ENCODE data around the gene SFTPB.
"Not testable (repeated sequence)": the region's sequence is repeated elsewhere in the genome, so short reads cannot be mapped to it uniquely, and the experiment has no call there.

SFTPB gene

DNA sequence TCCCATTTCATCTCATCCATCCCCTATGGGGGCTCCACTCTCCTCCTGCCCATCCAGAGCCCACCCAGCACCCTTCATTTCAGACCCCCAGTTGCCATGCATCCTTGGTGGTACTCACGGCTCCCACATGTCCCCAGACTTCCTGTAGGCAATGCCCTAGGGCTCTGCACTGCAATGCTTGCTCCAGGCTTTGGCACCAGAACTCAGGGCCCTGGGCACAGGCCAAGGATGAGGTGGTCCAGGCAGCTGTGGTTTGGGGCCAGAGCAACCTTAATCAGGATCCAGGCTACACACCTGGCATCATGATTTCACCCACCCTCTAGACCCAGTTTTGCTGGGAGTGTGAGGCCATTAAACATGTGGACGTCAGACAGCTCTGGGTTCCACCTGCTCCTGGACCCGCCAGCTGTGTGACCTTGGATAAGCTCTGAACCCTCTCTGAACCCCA is 414 bp downstream of the SFTPB start:
- Mint-ChIP-seq H3K4me3 (no peak overlapping the region), H3K36me3 (ENCODE audit: insufficient read depth) (no peaks in the 10 kb centered on the region), H3K27ac (ENCODE audit: low read depth) (no peak overlapping the region), H3K9me3 (no peaks in the 10 kb centered on the region), H3K27me3 (no peaks in the 10 kb centered on the region), H3K4me1 (no peaks in the 10 kb centered on the region)
- DNase-seq (ENCODE audit: low spot score in 2 of 2) (no peak), ATAC-seq (replicated peaks; ENCODE audit: extremely low read depth, poor library complexity, severe bottlenecking) (no peak)

DNA sequence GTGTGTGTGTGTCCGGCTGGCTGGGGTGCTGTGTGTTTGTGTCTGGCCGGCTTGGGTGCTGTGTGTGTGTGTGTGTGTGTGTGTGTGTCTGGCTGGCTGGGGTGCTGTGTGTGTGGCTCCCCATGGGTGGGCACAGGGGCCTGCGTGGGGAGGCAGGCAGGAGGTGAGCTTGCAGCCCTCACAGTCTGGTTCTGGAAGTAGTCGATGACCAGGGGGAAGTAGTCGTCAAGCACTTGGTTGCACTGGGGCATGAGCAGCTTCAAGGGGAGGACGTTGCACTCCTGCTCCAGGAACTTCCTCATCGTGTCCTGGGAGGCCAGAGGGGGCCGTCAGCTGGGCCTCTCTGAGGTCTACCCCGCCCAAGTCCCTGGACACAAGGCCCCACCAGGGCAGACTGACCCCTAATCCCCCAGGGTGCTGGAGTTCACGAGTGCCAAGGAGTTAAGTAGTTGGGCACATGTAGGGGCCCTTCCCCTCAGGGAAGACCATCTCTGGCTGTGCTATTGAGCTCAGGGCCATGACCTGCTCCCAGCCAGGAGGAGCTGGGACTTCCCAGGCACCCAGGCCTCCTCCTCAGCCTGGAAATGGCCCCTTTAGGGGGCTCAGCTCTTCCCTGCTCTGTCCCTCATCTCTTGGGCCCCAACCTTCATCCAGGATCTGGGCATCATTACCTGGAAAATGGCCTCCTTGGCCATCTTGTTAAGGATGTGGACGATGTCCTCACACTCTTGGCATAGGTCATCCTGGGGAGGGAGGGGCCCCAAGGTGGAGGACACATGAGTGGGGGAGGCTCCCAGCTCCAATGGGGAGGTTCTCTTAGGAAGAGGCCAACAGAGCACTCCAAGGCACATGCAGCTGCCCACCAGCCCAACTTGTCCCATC is 1.3 kb downstream of the SFTPB start:
- no peak for DNase-seq (ENCODE audit: low spot score in 2 of 2)
- Mint-ChIP-seq H3K36me3 (ENCODE audit: insufficient read depth) (no peaks in the 10 kb centered on the region), H3K27ac (ENCODE audit: low read depth) (no peak overlapping the region), H3K4me1 (no peaks in the 10 kb centered on the region), H3K9me3 (no peaks in the 10 kb centered on the region), H3K27me3 (no peaks in the 10 kb centered on the region), H3K4me3 (no peak overlapping the region)
- ATAC-seq (replicated peaks; ENCODE audit: extremely low read depth, poor library complexity, severe bottlenecking) = no peak

DNA sequence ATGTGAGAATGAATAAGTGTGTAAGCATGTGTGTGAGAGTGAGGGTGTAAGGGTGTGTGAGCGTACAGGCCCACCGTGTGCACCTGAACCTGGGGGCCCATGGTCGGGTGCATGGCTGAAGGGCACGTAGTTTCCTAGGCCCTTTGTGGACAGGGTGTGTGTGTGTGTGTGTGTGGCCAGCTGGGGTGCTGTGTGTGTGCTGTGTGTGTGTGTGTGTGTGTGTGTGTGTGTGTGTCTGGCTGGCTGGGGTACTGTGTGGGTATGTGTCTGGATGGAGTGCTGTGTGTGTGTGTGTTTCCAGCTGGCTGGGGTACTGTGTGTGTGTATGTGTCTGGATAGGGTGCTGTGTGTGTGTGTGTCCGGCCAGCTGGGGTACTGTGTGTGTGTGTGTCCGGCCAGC is 2.0 kb downstream of the SFTPB start:
- no peak overlapping the region for H3K27ac Mint-ChIP-seq (ENCODE audit: low read depth)
- H3K36me3 Mint-ChIP-seq (ENCODE audit: insufficient read depth) = peaks cover 2% of the 10 kb centered on the region
- no peak overlapping the region for H3K4me3 Mint-ChIP-seq
- no peaks in the 10 kb centered on the region for H3K9me3 Mint-ChIP-seq
- H3K27me3 Mint-ChIP-seq = no peaks in the 10 kb centered on the region
- H3K4me1 Mint-ChIP-seq = no peaks in the 10 kb centered on the region
- ATAC-seq (replicated peaks; ENCODE audit: extremely low read depth, poor library complexity, severe bottlenecking) (no peak), DNase-seq (ENCODE audit: low spot score in 2 of 2) (no peak)

DNA sequence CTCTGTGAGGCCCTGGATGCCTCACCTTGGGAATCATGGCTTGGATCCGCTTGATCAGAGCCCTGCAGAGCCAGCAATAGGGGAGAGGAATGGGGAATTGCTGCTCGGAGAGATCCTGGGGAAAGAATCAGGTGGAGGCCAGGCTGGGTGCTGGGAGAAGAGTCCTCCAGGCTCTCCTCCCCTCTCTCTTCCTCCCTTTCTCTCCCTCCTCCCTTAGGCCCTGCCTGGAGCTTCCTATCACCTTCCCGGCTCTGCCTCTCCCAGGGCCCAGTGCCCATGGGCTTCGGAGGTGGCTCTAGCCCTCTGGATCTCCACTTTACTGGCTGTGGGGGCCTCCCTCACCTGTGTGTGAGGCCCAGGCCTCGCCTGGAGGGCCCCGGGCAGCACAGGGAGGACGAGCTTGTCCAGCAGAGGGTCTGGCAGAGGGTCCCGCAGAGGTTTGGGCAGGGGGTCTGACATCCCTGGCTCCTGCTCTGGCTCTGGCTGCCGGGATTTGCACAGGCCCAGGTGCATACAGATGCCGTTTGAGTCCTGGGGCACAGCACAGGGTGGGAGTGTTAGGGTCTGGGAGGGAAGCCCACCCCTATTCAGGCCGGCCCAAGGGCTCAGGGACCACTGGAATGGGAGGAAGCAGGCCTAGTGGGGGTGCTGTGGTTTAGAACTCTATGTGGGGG is 2.6 kb downstream of the SFTPB start:
- no peaks in the 10 kb centered on the region for H3K9me3 Mint-ChIP-seq
- H3K36me3 Mint-ChIP-seq (ENCODE audit: insufficient read depth) = peaks cover 2% of the 10 kb centered on the region
- no peaks in the 10 kb centered on the region for H3K27me3 Mint-ChIP-seq
- no peaks in the 10 kb centered on the region for H3K4me1 Mint-ChIP-seq
- no peak overlapping the region for H3K4me3 Mint-ChIP-seq
- ATAC-seq (replicated peaks; ENCODE audit: extremely low read depth, poor library complexity, severe bottlenecking) = no peak
- DNase-seq (ENCODE audit: low spot score in 2 of 2) = no peak
- H3K27ac Mint-ChIP-seq (ENCODE audit: low read depth) = no peak overlapping the region

DNA sequence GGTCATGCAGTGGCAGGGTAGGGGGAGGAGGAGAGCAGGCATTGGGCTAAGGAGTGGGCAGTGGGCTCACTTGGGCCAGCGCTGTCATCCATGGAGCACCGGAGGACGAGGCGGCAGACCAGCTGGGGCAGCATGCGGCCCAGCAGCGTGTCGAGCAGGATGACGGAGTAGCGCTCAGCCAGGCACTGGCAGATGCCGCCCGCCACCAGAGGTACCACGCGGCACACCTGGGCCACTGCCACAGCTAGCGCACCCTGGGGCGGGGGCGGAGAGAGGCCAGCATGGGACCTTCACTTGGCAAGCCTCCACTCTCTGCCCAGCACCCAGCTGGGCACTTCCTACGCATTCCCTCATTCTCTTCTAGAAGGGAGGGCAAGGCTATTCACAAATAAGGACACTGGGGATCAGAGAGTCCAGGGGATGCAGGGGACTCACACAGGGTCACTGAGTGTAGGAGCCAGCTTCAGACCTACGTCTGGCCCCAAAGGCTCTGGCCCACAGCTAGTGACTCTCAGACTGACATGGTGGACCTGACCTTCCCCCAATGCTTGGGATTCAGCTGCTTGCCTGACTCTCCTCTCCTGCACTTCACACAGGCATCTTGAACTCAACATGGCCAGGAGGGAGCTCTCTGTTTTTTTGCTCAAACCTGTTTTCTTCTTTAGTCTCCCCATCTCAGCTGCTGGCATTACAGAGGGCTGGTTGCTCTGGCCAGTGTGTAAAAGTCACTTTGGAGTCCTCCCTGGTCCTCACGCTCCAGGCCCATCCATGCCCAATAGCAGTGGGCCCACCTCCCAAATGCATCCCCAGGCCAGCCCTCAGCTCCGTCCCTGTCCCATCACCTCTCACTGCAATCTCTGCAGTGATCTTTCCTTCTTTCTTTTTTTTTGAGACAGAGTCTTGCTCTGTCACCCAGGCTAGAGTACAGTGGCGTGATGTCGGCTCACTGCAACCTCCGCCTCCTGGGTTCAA is 4.1 kb downstream of the SFTPB start:
- no peaks in the 10 kb centered on the region for H3K27me3 Mint-ChIP-seq
- no peaks in the 10 kb centered on the region for H3K9me3 Mint-ChIP-seq
- ATAC-seq (replicated peaks; ENCODE audit: extremely low read depth, poor library complexity, severe bottlenecking) = no peak
- no peak for DNase-seq (ENCODE audit: low spot score in 2 of 2)
- peaks cover 2% of the 10 kb centered on the region for H3K36me3 Mint-ChIP-seq (ENCODE audit: insufficient read depth)
- H3K4me3 Mint-ChIP-seq = no peak overlapping the region
- H3K4me1 Mint-ChIP-seq = no peaks in the 10 kb centered on the region
- no peak overlapping the region for H3K27ac Mint-ChIP-seq (ENCODE audit: low read depth)

DNA sequence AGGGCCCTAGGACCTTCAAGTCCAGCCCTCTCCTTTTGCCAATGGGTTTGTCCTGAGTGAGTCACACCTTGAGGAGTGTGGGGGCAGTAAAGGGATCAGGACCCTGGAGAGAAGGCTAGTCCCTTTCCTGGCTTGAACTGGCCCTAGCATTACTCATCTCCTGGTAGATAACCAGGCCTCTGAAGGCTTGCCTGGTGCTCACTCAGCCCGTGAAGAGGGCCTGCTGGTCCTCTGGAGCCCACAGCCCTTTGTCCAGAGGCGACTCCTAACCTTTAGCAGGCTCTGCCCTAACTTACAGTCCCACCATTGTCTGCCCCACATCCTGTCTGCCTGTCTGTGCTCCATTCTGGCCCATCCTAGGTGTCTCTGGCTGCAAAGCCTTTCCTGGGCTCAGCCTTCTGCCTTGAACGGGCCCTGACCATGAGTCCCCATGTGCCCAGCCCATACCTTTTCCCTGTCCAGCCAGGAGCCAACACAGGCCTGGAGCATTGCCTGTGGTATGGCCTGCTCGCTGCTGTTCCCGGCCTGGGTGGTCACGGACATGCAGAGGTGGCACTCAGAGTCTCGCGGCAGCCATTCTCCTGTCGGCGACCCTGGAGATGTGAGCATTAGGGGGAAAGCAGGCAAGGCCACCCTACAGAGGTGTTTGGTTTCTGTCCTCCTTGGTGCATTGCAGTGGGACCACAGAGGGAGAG is 5.0 kb downstream of the SFTPB start:
- Mint-ChIP-seq H3K9me3 (no peaks in the 10 kb centered on the region), H3K27me3 (no peaks in the 10 kb centered on the region), H3K4me1 (no peaks in the 10 kb centered on the region), H3K4me3 (no peak overlapping the region), H3K36me3 (ENCODE audit: insufficient read depth) (peaks cover 2% of the 10 kb centered on the region), H3K27ac (ENCODE audit: low read depth) (no peak overlapping the region)
- DNase-seq (ENCODE audit: low spot score in 2 of 2) (no peak), ATAC-seq (replicated peaks; ENCODE audit: extremely low read depth, poor library complexity, severe bottlenecking) (no peak)

DNA sequence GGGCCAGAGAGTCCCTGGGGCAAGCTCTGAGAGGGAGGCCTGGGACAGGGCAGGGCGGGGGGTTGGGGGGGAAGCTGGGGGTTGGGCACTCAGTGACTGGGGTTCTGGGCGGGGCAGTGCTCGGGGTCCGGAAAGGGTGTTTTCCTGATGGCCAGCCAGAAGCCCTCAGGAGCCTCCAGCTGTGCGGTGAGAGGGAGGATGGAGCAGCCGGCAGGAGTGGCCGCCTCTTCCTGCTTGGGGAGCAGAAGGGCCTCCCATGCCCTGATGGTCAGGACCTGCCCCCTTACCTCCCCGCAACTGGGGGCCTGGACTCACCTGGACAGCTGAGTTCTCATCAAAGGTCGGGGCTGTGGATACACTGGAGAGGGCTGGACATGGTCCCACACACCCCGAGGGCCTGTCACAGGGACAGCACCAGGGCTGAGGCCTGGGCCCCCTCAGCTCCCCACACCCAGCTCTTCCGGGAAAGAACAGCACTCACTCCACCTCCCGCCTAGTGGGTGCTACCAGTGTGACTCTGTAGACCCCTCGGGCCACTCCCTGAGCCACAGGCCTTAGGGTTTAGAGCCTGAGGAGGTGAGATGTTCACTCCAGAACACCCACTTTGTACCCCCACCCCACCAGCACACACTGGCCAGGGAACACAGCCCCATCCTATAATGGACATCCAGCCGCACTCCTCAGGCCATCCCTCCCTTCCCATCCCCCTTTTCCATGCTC is 6.7 kb downstream of the SFTPB start:
- ATAC-seq (replicated peaks; ENCODE audit: extremely low read depth, poor library complexity, severe bottlenecking) (no peak), DNase-seq (ENCODE audit: low spot score in 2 of 2) (no peak)
- no peaks in the 10 kb centered on the region for H3K4me1 Mint-ChIP-seq
- no peaks in the 10 kb centered on the region for H3K27me3 Mint-ChIP-seq
- no peak overlapping the region for H3K27ac Mint-ChIP-seq (ENCODE audit: low read depth)
- H3K4me3 Mint-ChIP-seq = no peak overlapping the region
- H3K36me3 Mint-ChIP-seq (ENCODE audit: insufficient read depth) = peaks cover 2% of the 10 kb centered on the region
- no peaks in the 10 kb centered on the region for H3K9me3 Mint-ChIP-seq

DNA sequence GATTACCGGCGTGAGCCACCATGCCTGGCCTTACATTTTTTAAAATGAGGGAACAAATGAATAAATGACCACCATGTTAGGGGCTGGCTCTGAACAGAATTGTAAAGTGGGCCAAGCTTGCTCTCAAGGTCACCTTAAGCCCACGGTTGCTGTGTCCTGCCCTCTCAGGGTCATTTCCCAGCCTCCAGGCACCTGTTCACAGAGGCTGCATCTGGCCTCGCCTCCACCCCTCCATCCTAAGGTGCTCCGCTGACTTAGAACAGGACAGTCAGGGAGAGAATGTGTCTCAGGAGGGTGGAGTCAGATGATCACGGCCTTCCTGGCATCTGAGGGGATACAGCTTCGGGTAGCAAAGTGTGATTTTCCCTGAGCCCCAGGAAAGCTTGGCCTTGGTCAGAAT is 7.3 kb downstream of the SFTPB start:
- Mint-ChIP-seq H3K4me1 (no peaks in the 10 kb centered on the region), H3K36me3 (ENCODE audit: insufficient read depth) (peaks cover 4% of the 10 kb centered on the region), H3K27me3 (no peaks in the 10 kb centered on the region), H3K9me3 (no peaks in the 10 kb centered on the region), H3K27ac (ENCODE audit: low read depth) (no peak overlapping the region), H3K4me3 (no peak overlapping the region)
- ATAC-seq (replicated peaks; ENCODE audit: extremely low read depth, poor library complexity, severe bottlenecking) (no peak), DNase-seq (ENCODE audit: low spot score in 2 of 2) (no peak)

DNA sequence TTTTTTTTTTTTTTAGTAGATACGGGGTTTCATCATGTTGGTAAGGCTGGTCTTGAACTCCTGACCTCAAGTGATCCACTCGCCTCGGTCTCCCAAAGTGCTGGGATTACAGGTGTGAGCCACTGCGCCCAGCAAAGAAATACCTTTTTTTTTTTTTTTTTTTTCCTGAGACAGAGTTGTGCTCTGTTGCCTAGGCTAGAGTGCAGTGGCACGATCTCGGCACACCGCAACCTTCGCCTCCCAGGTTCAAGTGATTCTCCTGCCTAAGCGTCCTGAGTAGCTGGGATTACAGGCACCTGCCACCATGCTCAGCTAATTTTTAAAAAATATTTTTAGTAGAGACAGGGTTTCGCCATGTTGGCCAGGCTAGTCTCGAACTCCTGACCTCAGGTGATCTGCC is 7.7 kb downstream of the SFTPB start:
- ATAC-seq (replicated peaks; ENCODE audit: extremely low read depth, poor library complexity, severe bottlenecking); H3K27ac Mint-ChIP-seq (ENCODE audit: low read depth); H3K9me3 Mint-ChIP-seq; H3K4me1 Mint-ChIP-seq; H3K36me3 Mint-ChIP-seq (ENCODE audit: insufficient read depth); DNase-seq (ENCODE audit: low spot score in 2 of 2); H3K27me3 Mint-ChIP-seq; H3K4me3 Mint-ChIP-seq: not testable (repeated sequence)

DNA sequence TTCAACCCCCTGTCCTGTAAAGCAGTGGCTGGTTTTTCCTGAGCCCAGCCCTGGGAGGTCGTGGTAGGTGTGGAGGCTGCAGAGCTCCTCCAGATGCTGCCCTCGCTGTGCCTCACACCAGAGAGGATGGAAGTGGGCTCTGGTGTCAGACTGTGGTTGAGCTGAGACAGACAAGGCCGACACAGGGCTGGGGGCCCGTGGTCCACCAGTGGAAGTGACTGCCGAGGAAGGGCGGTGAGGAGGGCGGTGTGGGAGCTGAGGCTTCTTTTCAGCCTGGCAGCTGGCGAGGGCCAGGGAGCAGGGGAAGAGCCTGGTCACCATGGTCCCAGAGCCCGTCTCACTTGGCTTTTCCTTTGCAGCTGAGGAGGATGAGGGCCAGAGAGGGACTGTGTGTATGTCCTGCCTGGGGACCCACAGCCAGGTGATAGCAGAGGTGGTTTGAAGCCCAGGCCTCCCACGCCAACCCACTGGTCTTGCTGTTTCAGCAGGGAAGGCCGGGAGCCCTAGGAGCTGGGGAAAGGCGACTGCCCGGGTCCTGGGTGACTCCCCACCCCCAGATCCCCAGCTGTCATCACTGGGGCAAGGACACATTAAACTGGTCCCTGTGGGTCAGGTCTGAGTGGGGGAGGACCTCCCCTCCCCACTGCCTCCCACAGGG is 8.5 kb downstream of the SFTPB start:
- DNase-seq (ENCODE audit: low spot score in 2 of 2) (no peak), ATAC-seq (replicated peaks; ENCODE audit: extremely low read depth, poor library complexity, severe bottlenecking) (peak; percentile 32)
- Mint-ChIP-seq H3K4me1 (no peaks in the 10 kb centered on the region), H3K27me3 (no peaks in the 10 kb centered on the region), H3K9me3 (no peaks in the 10 kb centered on the region), H3K27ac (ENCODE audit: low read depth) (no peak overlapping the region), H3K4me3 (no peak overlapping the region), H3K36me3 (ENCODE audit: insufficient read depth) (peaks cover 6% of the 10 kb centered on the region)

DNA sequence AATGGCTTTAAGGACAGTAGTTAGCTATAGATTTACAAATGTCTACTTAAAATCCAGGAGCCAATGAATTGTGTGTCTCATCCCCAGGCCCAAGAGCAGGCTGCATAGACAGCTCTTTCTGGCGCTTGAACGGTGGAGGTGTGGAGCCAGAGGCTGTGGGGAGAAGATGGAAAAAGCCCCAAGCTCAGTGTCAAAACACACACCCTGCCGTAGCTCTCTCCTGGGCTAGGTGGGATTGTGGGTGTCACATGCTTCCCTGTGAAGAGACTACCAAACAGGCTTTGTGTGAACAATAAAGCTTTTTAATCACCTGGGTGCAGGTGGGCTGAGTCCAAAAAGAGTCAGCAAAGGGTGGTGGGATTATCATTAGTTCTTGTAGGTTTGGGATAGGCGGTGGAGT is 10.6 kb downstream of the SFTPB start:
- not testable (repeated sequence) for ATAC-seq (replicated peaks; ENCODE audit: extremely low read depth, poor library complexity, severe bottlenecking); H3K27ac Mint-ChIP-seq (ENCODE audit: low read depth); H3K4me1 Mint-ChIP-seq; H3K27me3 Mint-ChIP-seq; H3K9me3 Mint-ChIP-seq; DNase-seq (ENCODE audit: low spot score in 2 of 2); H3K4me3 Mint-ChIP-seq
- H3K36me3 Mint-ChIP-seq (ENCODE audit: insufficient read depth) = peaks cover 11% of the 10 kb centered on the region
